Measurements from ENCODE around the gene DOC2A.

GRCh38 chr16:30030841-30031413 lies 20.1 kb upstream of the DOC2A start, which contains the start of gene TLCD3B:
- TF ChIP-seq POLR2A (IDR thresholded peaks at IDR 0.05; ENCODE audit: low read depth, low read length), result no peak
- TF ChIP-seq TAF1 (IDR thresholded peaks at IDR 0.05; ENCODE audit: borderline replicate concordance, low read depth, low read length), result no peak

All from GM12892 (cell line).